SK-N-SH treated with all-trans-retinoic acid at 6 μM for 48 hours (cell line): ENCODE measurements around the gene TRAK2.

Experiments used
- ARNTL ChIP-seq: fragments of 450-650 bp; formaldehyde crosslinking; IDR thresholded peaks from 2 replicates; pipeline ENCODE4 v1.5.0; 2020; ENCODE audit warnings: low read depth, mild to moderate bottlenecking, moderate library complexity, borderline replicate concordance
- ESRRG ChIP-seq: fragments of 250-450 bp; sonication (Bioruptor Pico); IDR thresholded peaks from 2 replicates; pipeline ENCODE4 v1.6.1; 2021; ENCODE audit warnings: mild to moderate bottlenecking
- GLIS3 ChIP-seq: fragments of 250-450 bp; sonication (Bioruptor Pico); IDR thresholded peaks from 2 replicates; pipeline ENCODE4 v1.5.0; 2020; ENCODE audit warnings: mild to moderate bottlenecking, moderate library complexity
- ISL1 ChIP-seq: fragments of 250-450 bp; sonication (Bioruptor Pico); IDR thresholded peaks from 2 replicates; pipeline ENCODE4 v2.1.2; 2022; ENCODE audit warnings: mild to moderate bottlenecking, moderate library complexity
- PPARA ChIP-seq: fragments of 250-450 bp; sonication (Bioruptor Pico); IDR thresholded peaks from 2 replicates; pipeline ENCODE4 v1.5.0; 2020; ENCODE audit warnings: mild to moderate bottlenecking, borderline replicate concordance
- SNAI2 ChIP-seq: fragments of 250-450 bp; sonication (Bioruptor Pico); IDR thresholded peaks from 2 replicates; pipeline ENCODE4 v1.5.0; 2020; ENCODE audit warnings: mild to moderate bottlenecking, moderate library complexity
- ZC3H10 ChIP-seq: fragments of 250-450 bp; sonication (Bioruptor Pico); IDR thresholded peaks from 2 replicates; pipeline ENCODE4 v1.5.1; 2021; ENCODE audit warnings: mild to moderate bottlenecking, moderate library complexity
- ZNF8 ChIP-seq: fragments of 450-650 bp; formaldehyde crosslinking; IDR thresholded peaks from 2 replicates; pipeline ENCODE4 v1.5.0; 2020; ENCODE audit warnings: mild to moderate bottlenecking, moderate library complexity
- TF ChIP-seq, protein P1 (sequence below): fragments of 250-450 bp; sonication (Bioruptor Pico); IDR thresholded peaks from 2 replicates; pipeline ENCODE4 v1.5.1; 2020; ENCODE audit warnings: low read depth, mild to moderate bottlenecking, moderate library complexity
- TF ChIP-seq, protein P2 (sequence below): fragments of 250-450 bp; sonication (Bioruptor Pico); IDR thresholded peaks from 2 replicates; pipeline ENCODE4 v1.8.0; 2020; ENCODE audit warnings: mild to moderate bottlenecking, moderate library complexity, borderline replicate concordance
- TF ChIP-seq, protein P3 (sequence below): fragments of 250-450 bp; sonication (Bioruptor Pico); IDR thresholded peaks from 2 replicates; pipeline ENCODE4 v1.8.0; 2021; ENCODE audit warnings: low read depth, mild to moderate bottlenecking, moderate library complexity, borderline replicate concordance

DNA sequence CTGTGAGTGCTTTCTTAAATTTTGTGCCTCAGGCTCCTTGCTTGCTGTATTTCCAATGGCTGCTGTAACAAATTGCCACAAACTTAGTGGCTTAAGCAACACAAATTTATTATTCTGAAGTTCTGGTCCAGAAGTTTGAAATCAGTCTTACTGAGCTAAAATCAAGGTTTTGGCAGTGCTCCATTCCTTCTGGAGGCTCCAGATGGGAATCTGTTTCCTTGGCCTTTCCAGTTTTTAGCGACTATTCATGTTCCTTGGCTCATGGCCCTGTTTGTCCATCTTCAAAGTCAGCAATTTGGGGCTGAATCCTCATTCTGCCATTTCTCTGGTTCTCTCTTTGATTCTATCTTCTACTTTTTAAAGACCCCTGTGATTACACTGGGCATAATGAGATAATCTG is 32.1 kb upstream of the TRAK2 start:
- TF ChIP-seq ZNF8 (no peak), GLIS3 (CRISPR knock-in tag) (no peak), ZC3H10 (CRISPR knock-in tag) (no peak), ISL1 (CRISPR knock-in tag) (no peak), ESRRG (CRISPR knock-in tag) (no peak), ARNTL (CRISPR knock-in tag) (no peak), SNAI2 (CRISPR knock-in tag) (no peak), PPARA (CRISPR knock-in tag) (no peak)
- TF ChIP-seq, protein P1, sequence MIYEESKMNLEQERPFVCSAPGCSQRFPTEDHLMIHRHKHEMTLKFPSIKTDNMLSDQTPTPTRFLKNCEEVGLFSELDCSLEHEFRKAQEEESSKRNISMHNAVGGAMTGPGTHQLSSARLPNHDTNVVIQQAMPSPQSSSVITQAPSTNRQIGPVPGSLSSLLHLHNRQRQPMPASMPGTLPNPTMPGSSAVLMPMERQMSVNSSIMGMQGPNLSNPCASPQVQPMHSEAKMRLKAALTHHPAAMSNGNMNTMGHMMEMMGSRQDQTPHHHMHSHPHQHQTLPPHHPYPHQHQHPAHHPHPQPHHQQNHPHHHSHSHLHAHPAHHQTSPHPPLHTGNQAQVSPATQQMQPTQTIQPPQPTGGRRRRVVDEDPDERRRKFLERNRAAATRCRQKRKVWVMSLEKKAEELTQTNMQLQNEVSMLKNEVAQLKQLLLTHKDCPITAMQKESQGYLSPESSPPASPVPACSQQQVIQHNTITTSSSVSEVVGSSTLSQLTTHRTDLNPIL (CRISPR knock-in tag), result no peak
- TF ChIP-seq, protein P2, sequence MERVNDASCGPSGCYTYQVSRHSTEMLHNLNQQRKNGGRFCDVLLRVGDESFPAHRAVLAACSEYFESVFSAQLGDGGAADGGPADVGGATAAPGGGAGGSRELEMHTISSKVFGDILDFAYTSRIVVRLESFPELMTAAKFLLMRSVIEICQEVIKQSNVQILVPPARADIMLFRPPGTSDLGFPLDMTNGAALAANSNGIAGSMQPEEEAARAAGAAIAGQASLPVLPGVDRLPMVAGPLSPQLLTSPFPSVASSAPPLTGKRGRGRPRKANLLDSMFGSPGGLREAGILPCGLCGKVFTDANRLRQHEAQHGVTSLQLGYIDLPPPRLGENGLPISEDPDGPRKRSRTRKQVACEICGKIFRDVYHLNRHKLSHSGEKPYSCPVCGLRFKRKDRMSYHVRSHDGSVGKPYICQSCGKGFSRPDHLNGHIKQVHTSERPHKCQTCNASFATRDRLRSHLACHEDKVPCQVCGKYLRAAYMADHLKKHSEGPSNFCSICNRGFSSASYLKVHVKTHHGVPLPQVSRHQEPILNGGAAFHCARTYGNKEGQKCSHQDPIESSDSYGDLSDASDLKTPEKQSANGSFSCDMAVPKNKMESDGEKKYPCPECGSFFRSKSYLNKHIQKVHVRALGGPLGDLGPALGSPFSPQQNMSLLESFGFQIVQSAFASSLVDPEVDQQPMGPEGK (CRISPR knock-in tag), result no peak
- TF ChIP-seq, protein P3, sequence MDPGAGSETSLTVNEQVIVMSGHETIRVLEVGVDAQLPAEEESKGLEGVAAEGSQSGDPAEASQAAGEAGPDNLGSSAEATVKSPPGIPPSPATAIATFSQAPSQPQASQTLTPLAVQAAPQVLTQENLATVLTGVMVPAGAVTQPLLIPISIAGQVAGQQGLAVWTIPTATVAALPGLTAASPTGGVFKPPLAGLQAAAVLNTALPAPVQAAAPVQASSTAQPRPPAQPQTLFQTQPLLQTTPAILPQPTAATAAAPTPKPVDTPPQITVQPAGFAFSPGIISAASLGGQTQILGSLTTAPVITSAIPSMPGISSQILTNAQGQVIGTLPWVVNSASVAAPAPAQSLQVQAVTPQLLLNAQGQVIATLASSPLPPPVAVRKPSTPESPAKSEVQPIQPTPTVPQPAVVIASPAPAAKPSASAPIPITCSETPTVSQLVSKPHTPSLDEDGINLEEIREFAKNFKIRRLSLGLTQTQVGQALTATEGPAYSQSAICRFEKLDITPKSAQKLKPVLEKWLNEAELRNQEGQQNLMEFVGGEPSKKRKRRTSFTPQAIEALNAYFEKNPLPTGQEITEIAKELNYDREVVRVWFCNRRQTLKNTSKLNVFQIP (CRISPR knock-in tag), result no peak
